Measurements from ENCODE around the gene RFTN2. TPM values are rescaled to one million over a fixed set of nuclear protein-coding genes. Genes with fewer than 3 reads are reported as not detected.

RFTN2 gene
- total RNA-seq, 1 donor from 2014 or later: 4.8 TPM

DNA sequence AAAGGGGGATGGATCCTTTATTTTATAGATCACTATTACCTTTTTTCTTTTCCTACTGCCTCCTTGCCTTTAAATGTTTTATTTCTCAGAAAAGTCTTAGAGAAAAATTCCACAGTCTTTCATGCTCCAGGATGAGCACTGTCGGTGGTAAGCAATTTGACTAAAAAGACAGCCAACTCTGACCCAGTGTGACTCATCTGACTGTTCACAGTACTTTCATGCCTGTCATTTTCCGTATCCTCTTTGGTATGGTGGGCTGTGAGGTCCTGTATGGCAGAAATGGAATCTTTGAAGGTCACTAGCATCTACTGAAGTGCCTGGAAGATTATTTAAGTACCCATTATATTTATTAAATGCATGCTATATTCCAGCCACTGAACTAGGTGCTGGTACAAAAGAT is 2.1 kb upstream of the RFTN2 start:
- no peaks in the 10 kb centered on the region for H3K27me3 ChIP-seq
- TF ChIP-seq, protein P1, sequence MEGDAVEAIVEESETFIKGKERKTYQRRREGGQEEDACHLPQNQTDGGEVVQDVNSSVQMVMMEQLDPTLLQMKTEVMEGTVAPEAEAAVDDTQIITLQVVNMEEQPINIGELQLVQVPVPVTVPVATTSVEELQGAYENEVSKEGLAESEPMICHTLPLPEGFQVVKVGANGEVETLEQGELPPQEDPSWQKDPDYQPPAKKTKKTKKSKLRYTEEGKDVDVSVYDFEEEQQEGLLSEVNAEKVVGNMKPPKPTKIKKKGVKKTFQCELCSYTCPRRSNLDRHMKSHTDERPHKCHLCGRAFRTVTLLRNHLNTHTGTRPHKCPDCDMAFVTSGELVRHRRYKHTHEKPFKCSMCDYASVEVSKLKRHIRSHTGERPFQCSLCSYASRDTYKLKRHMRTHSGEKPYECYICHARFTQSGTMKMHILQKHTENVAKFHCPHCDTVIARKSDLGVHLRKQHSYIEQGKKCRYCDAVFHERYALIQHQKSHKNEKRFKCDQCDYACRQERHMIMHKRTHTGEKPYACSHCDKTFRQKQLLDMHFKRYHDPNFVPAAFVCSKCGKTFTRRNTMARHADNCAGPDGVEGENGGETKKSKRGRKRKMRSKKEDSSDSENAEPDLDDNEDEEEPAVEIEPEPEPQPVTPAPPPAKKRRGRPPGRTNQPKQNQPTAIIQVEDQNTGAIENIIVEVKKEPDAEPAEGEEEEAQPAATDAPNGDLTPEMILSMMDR (IDR thresholded peaks at IDR 0.05): no peak
- H3K9me3 ChIP-seq: no peaks in the 10 kb centered on the region
- no peak overlapping the region for H3K27ac ChIP-seq
- H3K4me3 ChIP-seq: no peak overlapping the region
- no peak for DNase-seq (ENCODE audit: low spot score in 2 of 2)
- intact Hi-C loops (cut with DNase I): loop anchor here (2.0 to 10.0 kb wide), 3 partner anchors 27 to 753 kb away; partner anchors contain the start of genes COQ10B, MARS2 and PGAP1
- H3K36me3 ChIP-seq: no peaks in the 10 kb centered on the region
- H3K4me1 ChIP-seq: peaks cover 0 to 10% of the 10 kb centered on the region in 2 donors

DNA sequence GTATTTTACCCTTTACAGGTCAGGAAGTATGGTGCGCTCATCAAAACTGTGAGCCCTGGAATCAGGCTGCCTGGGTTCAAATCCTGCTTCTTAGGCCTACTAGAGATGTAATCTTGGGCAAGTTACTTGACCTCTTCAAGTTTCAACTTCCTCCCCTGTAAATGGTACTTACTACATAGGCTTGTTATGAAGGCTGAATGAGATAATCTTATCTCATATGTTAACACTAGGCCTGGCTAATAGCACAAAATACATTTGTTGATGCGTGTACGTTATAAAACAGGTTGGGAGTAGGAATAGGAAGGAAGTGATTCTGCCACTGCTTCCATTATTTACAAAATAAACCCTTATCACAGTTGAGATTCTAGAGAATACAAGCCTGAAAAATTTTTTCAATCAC is 1.7 kb upstream of the RFTN2 start:
- peak overlapping the region in 1 of 2 donors; percentile 68 for H3K27ac ChIP-seq
- peak overlapping the region in 1 of 2 donors; percentile 65 for H3K4me3 ChIP-seq
- H3K9me3 ChIP-seq: no peaks in the 10 kb centered on the region
- TF ChIP-seq, protein P1 (IDR thresholded peaks at IDR 0.05): no peak
- no peaks in the 10 kb centered on the region for H3K36me3 ChIP-seq
- no peak for DNase-seq (ENCODE audit: low spot score in 2 of 2)
- no peaks in the 10 kb centered on the region for H3K27me3 ChIP-seq
- H3K4me1 ChIP-seq: peaks cover 0 to 10% of the 10 kb centered on the region in 2 donors
- intact Hi-C loops (cut with DNase I): loop anchor here (2.0 to 10.0 kb wide), 3 partner anchors 28 to 752 kb away; partner anchors contain the start of genes COQ10B, MARS2 and PGAP1

DNA sequence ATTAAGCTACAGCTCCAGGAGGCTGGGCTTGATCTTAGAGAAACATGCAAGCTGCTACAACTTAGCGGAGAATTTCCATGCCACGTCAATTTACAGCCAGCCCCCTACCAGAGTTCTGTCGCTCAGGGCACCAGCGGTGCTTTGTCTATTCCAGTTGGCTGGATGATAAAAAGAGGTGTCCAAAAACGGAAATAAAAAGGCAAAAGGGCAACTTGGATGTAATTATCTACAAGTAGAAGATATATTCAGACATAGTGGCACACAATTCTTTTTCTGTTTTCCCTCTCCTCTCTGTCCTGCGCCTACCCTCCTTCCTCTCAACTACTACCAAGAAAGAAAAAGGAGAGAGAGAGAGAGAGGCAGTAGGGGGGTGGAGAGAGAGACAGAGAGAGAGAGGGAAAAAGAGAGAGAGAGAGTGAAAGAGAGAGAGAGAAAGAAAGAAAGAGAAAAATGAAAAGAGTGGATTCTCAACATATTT is 363 bp upstream of the RFTN2 start:
- Histone ChIP-seq H3K4me3 (peak overlapping the region; percentile 48 to 65), H3K9me3 (peaks cover 0 to 10% of the 10 kb centered on the region in 2 donors), H3K4me1 (peaks cover 0 to 10% of the 10 kb centered on the region in 2 donors), H3K27me3 (no peaks in the 10 kb centered on the region), H3K36me3 (no peaks in the 10 kb centered on the region), H3K27ac (peak overlapping the region; percentile 68 to 85)
- DNase-seq (ENCODE audit: low spot score in 2 of 2): no peak
- intact Hi-C loops (cut with DNase I): loop anchor here (2.0 to 10.0 kb wide), 3 partner anchors 29 to 751 kb away; partner anchors contain the start of genes COQ10B, MARS2 and PGAP1
- TF ChIP-seq, protein P1 (IDR thresholded peaks at IDR 0.05): no peak

DNA sequence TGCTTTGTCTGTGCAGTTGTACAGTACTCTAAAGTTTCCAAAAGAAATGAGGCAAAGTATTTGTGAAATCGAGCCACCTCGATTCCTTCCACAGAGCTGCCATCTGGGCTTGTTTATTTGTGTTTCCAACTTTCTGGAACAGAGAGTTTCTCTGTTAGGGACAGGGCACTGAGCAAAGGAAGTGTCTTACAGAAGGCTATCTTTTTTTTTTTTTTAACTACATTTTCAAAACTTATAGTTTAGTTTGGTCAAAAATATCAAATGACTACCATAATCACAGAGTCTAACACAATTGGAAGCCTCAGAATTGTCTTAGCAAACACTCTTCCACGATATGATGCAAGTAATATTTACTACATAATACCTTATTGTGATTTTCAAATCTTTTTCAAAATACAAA is 796 bp downstream of the RFTN2 start:
- Histone ChIP-seq H3K9me3 (peaks cover 0 to 22% of the 10 kb centered on the region in 2 donors), H3K4me1 (peaks cover 0 to 10% of the 10 kb centered on the region in 2 donors), H3K27ac (peak overlapping the region; percentile 68 to 85), H3K27me3 (no peaks in the 10 kb centered on the region), H3K4me3 (peak overlapping the region; percentile 48 to 65), H3K36me3 (peaks cover 0 to 2% of the 10 kb centered on the region in 2 donors)
- no peak for DNase-seq (ENCODE audit: low spot score in 2 of 2)
- intact Hi-C loops (cut with DNase I): loop anchor here (10.0 kb wide), 2 partner anchors 220 to 750 kb away; partner anchors contain the start of genes COQ10B and PGAP1
- TF ChIP-seq, protein P1 (IDR thresholded peaks at IDR 0.05): no peak

DNA sequence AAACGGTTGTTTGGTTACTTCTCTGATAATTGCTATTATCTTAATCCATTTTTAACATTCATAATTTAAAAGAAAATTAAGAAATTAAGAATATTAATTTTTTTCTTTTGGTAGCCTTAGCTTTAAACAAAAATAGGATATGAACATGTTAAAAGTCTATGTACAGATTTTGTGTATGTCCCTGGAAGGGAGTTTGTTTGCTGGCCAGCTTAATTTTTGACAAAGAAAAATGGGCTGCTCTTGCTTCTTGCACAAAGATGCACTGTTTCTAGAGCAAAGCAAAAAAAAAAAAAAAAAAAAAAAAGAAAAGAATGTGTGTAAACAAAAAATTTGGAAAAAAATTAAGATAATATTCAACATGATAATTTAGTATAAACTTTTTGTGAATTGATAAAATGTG is 1.3 kb downstream of the RFTN2 start:
- Histone ChIP-seq H3K4me3 (peak overlapping the region; percentile 48 to 65), H3K9me3 (peaks cover 2 to 26% of the 10 kb centered on the region in 2 donors), H3K27ac (no peak overlapping the region), H3K27me3 (no peaks in the 10 kb centered on the region), H3K4me1 (peaks cover 0 to 10% of the 10 kb centered on the region in 2 donors), H3K36me3 (peaks cover 0 to 3% of the 10 kb centered on the region in 2 donors)
- intact Hi-C loops (cut with DNase I): loop anchor here (10.0 kb wide), 2 partner anchors 219 to 749 kb away; partner anchors contain the start of genes COQ10B and PGAP1
- DNase-seq (ENCODE audit: low spot score in 2 of 2): no peak
- TF ChIP-seq, protein P1 (IDR thresholded peaks at IDR 0.05): no peak

Data from ascending aorta (tissue), 2 donors.